Measurements from ENCODE around the gene C20orf173. TPM values are rescaled to one million over a fixed set of nuclear protein-coding genes. Genes with fewer than 3 reads are reported as not detected.

C20orf173 gene
- polyA plus RNA-seq, 4 donors, result not detected

GRCh38 chr20:35502352-35502751, 27.1 kb downstream of the C20orf173 start:
- no peak for FAIRE-seq
- WGBS, 3 donors, result 79 to 93% (median 92%) methylated on average over 8 of the region's 8 CpGs
- Histone ChIP-seq H3K4me1 (ENCODE audit: control insufficient read depth in 3 of 3, insufficient read depth in 2 of 3, low read depth in 1 of 3, low read length in 2 of 3) (peaks cover 0 to 5% (median 0%) of the 10 kb centered on the region in 3 donors), H3K27ac (ENCODE audit: low read depth in 1 of 3, low read length in 2 of 3) (no peak overlapping the region), H3K27me3 (ENCODE audit: control insufficient read depth in 3 of 3, insufficient read depth in 3 of 3, low read length in 3 of 3) (no peaks in the 10 kb centered on the region), H3K9me3 (ENCODE audit: control insufficient read depth in 2 of 2, insufficient read depth in 1 of 2, low read depth in 1 of 2, low read length in 1 of 2) (no peaks in the 10 kb centered on the region), H3K4me3 (ENCODE audit: low read depth in 1 of 3, low read length in 3 of 3) (no peak overlapping the region), H3K36me3 (ENCODE audit: control insufficient read depth in 3 of 3, insufficient read depth in 2 of 3, low read depth in 1 of 3, low read length in 3 of 3) (peaks cover 5 to 83% (median 23%) of the 10 kb centered on the region in 3 donors)
- DNase-seq, result no peak

- no peaks in the 10 kb centered on the region for H3K4me1 ChIP-seq (ENCODE audit: control insufficient read depth in 3 of 3, insufficient read depth in 2 of 3, low read depth in 1 of 3, low read length in 2 of 3)
- H3K27ac ChIP-seq (ENCODE audit: low read depth in 1 of 3, low read length in 2 of 3), result no peak overlapping the region
- H3K27me3 ChIP-seq (ENCODE audit: control insufficient read depth in 3 of 3, insufficient read depth in 3 of 3, low read length in 3 of 3), result no peaks in the 10 kb centered on the region
- no peak for DNase-seq
- no peak for FAIRE-seq
- no peaks in the 10 kb centered on the region for H3K9me3 ChIP-seq (ENCODE audit: control insufficient read depth in 2 of 2, insufficient read depth in 1 of 2, low read depth in 1 of 2, low read length in 1 of 2)
- no peak overlapping the region for H3K4me3 ChIP-seq (ENCODE audit: low read depth in 1 of 3, low read length in 3 of 3)
- H3K36me3 ChIP-seq (ENCODE audit: control insufficient read depth in 3 of 3, insufficient read depth in 2 of 3, low read depth in 1 of 3, low read length in 3 of 3), result peaks cover 16 to 82% (median 31%) of the 10 kb centered on the region in 3 donors
- 87 to 95% (median 89%) methylated on average over 1 of the region's 1 CpG for WGBS, 3 donors
Measured at GRCh38 chr20:35499271-35499670, 30.2 kb downstream of the C20orf173 start.

- Histone ChIP-seq H3K36me3 (ENCODE audit: control insufficient read depth in 3 of 3, insufficient read depth in 2 of 3, low read depth in 1 of 3, low read length in 3 of 3) (peaks cover 21 to 80% (median 35%) of the 10 kb centered on the region in 3 donors), H3K4me1 (ENCODE audit: control insufficient read depth in 3 of 3, insufficient read depth in 2 of 3, low read depth in 1 of 3, low read length in 2 of 3) (no peaks in the 10 kb centered on the region), H3K9me3 (ENCODE audit: control insufficient read depth in 2 of 2, insufficient read depth in 1 of 2, low read depth in 1 of 2, low read length in 1 of 2) (no peaks in the 10 kb centered on the region), H3K4me3 (ENCODE audit: low read depth in 1 of 3, low read length in 3 of 3) (no peak overlapping the region), H3K27me3 (ENCODE audit: control insufficient read depth in 3 of 3, insufficient read depth in 3 of 3, low read length in 3 of 3) (no peaks in the 10 kb centered on the region), H3K27ac (ENCODE audit: low read depth in 1 of 3, low read length in 2 of 3) (no peak overlapping the region)
- FAIRE-seq (no peak), DNase-seq (no peak)
- 82 to 96% (median 89%) methylated on average over 9 of the region's 9 CpGs for WGBS, 3 donors
Measured at GRCh38 chr20:35497780-35498189, 31.7 kb downstream of the C20orf173 start.

- FAIRE-seq, result no peak
Measured at GRCh38 chr20:35497320-35497719, 32.1 kb downstream of the C20orf173 start.

GRCh38 chr20:35496481-35496880, 33.0 kb downstream of the C20orf173 start:
- FAIRE-seq, result no peak
- peaks cover 21 to 74% (median 28%) of the 10 kb centered on the region in 3 donors for H3K36me3 ChIP-seq (ENCODE audit: control insufficient read depth in 3 of 3, insufficient read depth in 2 of 3, low read depth in 1 of 3, low read length in 3 of 3)
- H3K27ac ChIP-seq (ENCODE audit: low read depth in 1 of 3, low read length in 2 of 3), result no peak overlapping the region
- peaks cover 0 to 2% (median 0%) of the 10 kb centered on the region in 3 donors for H3K4me1 ChIP-seq (ENCODE audit: control insufficient read depth in 3 of 3, insufficient read depth in 2 of 3, low read depth in 1 of 3, low read length in 2 of 3)
- no peak overlapping the region for H3K4me3 ChIP-seq (ENCODE audit: low read depth in 1 of 3, low read length in 3 of 3)
- H3K27me3 ChIP-seq (ENCODE audit: control insufficient read depth in 3 of 3, insufficient read depth in 3 of 3, low read length in 3 of 3), result no peaks in the 10 kb centered on the region
- H3K9me3 ChIP-seq (ENCODE audit: control insufficient read depth in 2 of 2, insufficient read depth in 1 of 2, low read depth in 1 of 2, low read length in 1 of 2), result no peaks in the 10 kb centered on the region
- DNase-seq, result no peak
- 97 to 100% (median 98%) methylated on average over 3 of the region's 3 CpGs for WGBS, 3 donors

More at GRCh38 chr20:35497320-35497719, 32.1 kb downstream of the C20orf173 start:
- Histone ChIP-seq H3K27me3 (ENCODE audit: control insufficient read depth in 3 of 3, insufficient read depth in 3 of 3, low read length in 3 of 3) (no peaks in the 10 kb centered on the region), H3K4me3 (ENCODE audit: low read depth in 1 of 3, low read length in 3 of 3) (no peak overlapping the region), H3K9me3 (ENCODE audit: control insufficient read depth in 2 of 2, insufficient read depth in 1 of 2, low read depth in 1 of 2, low read length in 1 of 2) (no peaks in the 10 kb centered on the region), H3K4me1 (ENCODE audit: control insufficient read depth in 3 of 3, insufficient read depth in 2 of 3, low read depth in 1 of 3, low read length in 2 of 3) (peaks cover 0 to 1% (median 0%) of the 10 kb centered on the region in 3 donors), H3K36me3 (ENCODE audit: control insufficient read depth in 3 of 3, insufficient read depth in 2 of 3, low read depth in 1 of 3, low read length in 3 of 3) (peaks cover 21 to 80% (median 33%) of the 10 kb centered on the region in 3 donors), H3K27ac (ENCODE audit: low read depth in 1 of 3, low read length in 2 of 3) (peak overlapping the region in 1 of 3 donors; percentile 53)
- DNase-seq, result no peak
- 91 to 100% (median 98%) methylated on average over 5 of the region's 5 CpGs for WGBS, 3 donors

GRCh38 chr20:35492352-35492751, 37.1 kb downstream of the C20orf173 start:
- no peak overlapping the region for H3K27ac ChIP-seq (ENCODE audit: low read depth in 1 of 3, low read length in 2 of 3)
- no peaks in the 10 kb centered on the region for H3K9me3 ChIP-seq (ENCODE audit: control insufficient read depth in 2 of 2, insufficient read depth in 1 of 2, low read depth in 1 of 2, low read length in 1 of 2)
- FAIRE-seq (no peak), DNase-seq (no peak)
- H3K27me3 ChIP-seq (ENCODE audit: control insufficient read depth in 3 of 3, insufficient read depth in 3 of 3, low read length in 3 of 3), result no peaks in the 10 kb centered on the region
- 96 to 99% (median 97%) methylated on average over 6 of the region's 6 CpGs for WGBS, 3 donors
- H3K4me3 ChIP-seq (ENCODE audit: low read depth in 1 of 3, low read length in 3 of 3), result no peak overlapping the region
- peaks cover 0 to 2% (median 0%) of the 10 kb centered on the region in 3 donors for H3K4me1 ChIP-seq (ENCODE audit: control insufficient read depth in 3 of 3, insufficient read depth in 2 of 3, low read depth in 1 of 3, low read length in 2 of 3)
- peaks cover 14 to 74% (median 21%) of the 10 kb centered on the region in 3 donors for H3K36me3 ChIP-seq (ENCODE audit: control insufficient read depth in 3 of 3, insufficient read depth in 2 of 3, low read depth in 1 of 3, low read length in 3 of 3)

- no peak overlapping the region for H3K27ac ChIP-seq (ENCODE audit: low read depth in 1 of 3, low read length in 2 of 3)
- FAIRE-seq (no peak), DNase-seq (peak in 1 of 2 donors; percentile 28)
- H3K36me3 ChIP-seq (ENCODE audit: control insufficient read depth in 3 of 3, insufficient read depth in 2 of 3, low read depth in 1 of 3, low read length in 3 of 3), result peaks cover 14 to 74% (median 18%) of the 10 kb centered on the region in 3 donors
- WGBS, 3 donors, result 76 to 90% (median 87%) methylated on average over 5 of the region's 5 CpGs
- no peaks in the 10 kb centered on the region for H3K27me3 ChIP-seq (ENCODE audit: control insufficient read depth in 3 of 3, insufficient read depth in 3 of 3, low read length in 3 of 3)
- H3K4me1 ChIP-seq (ENCODE audit: control insufficient read depth in 3 of 3, insufficient read depth in 2 of 3, low read depth in 1 of 3, low read length in 2 of 3), result peaks cover 0 to 2% (median 0%) of the 10 kb centered on the region in 3 donors
- no peak overlapping the region for H3K4me3 ChIP-seq (ENCODE audit: low read depth in 1 of 3, low read length in 3 of 3)
- H3K9me3 ChIP-seq (ENCODE audit: control insufficient read depth in 2 of 2, insufficient read depth in 1 of 2, low read depth in 1 of 2, low read length in 1 of 2), result no peaks in the 10 kb centered on the region
Measured at GRCh38 chr20:35491823-35492222, 37.6 kb downstream of the C20orf173 start.

- DNase-seq, result peak in 1 of 2 donors; percentile 42
- no peak for FAIRE-seq
- H3K9me3 ChIP-seq (ENCODE audit: control insufficient read depth in 2 of 2, insufficient read depth in 1 of 2, low read depth in 1 of 2, low read length in 1 of 2), result no peaks in the 10 kb centered on the region
Measured at GRCh38 chr20:35490736-35491181, 38.7 kb downstream of the C20orf173 start.

GRCh38 chr20:35489717-35490116, 39.7 kb downstream of the C20orf173 start:
- Histone ChIP-seq H3K27ac (ENCODE audit: low read depth in 1 of 3, low read length in 2 of 3) (no peak overlapping the region), H3K27me3 (ENCODE audit: control insufficient read depth in 3 of 3, insufficient read depth in 3 of 3, low read length in 3 of 3) (no peaks in the 10 kb centered on the region), H3K36me3 (ENCODE audit: control insufficient read depth in 3 of 3, insufficient read depth in 2 of 3, low read depth in 1 of 3, low read length in 3 of 3) (peaks cover 10 to 73% (median 14%) of the 10 kb centered on the region in 3 donors), H3K4me3 (ENCODE audit: low read depth in 1 of 3, low read length in 3 of 3) (no peak overlapping the region), H3K9me3 (ENCODE audit: control insufficient read depth in 2 of 2, insufficient read depth in 1 of 2, low read depth in 1 of 2, low read length in 1 of 2) (no peaks in the 10 kb centered on the region), H3K4me1 (ENCODE audit: control insufficient read depth in 3 of 3, insufficient read depth in 2 of 3, low read depth in 1 of 3, low read length in 2 of 3) (peaks cover 0 to 2% (median 0%) of the 10 kb centered on the region in 3 donors)
- WGBS, 3 donors, result 76 to 97% (median 87%) methylated on average over 5 of the region's 5 CpGs
- DNase-seq (no peak), FAIRE-seq (no peak)

More at GRCh38 chr20:35490736-35491181, 38.7 kb downstream of the C20orf173 start:
- 72 to 86% (median 76%) methylated on average over 6 of the region's 6 CpGs for WGBS, 3 donors
- Histone ChIP-seq H3K27me3 (ENCODE audit: control insufficient read depth in 3 of 3, insufficient read depth in 3 of 3, low read length in 3 of 3) (no peaks in the 10 kb centered on the region), H3K4me1 (ENCODE audit: control insufficient read depth in 3 of 3, insufficient read depth in 2 of 3, low read depth in 1 of 3, low read length in 2 of 3) (peaks cover 0 to 2% (median 0%) of the 10 kb centered on the region in 3 donors), H3K36me3 (ENCODE audit: control insufficient read depth in 3 of 3, insufficient read depth in 2 of 3, low read depth in 1 of 3, low read length in 3 of 3) (peaks cover 14 to 73% (median 18%) of the 10 kb centered on the region in 3 donors), H3K4me3 (ENCODE audit: low read depth in 1 of 3, low read length in 3 of 3) (peak overlapping the region; percentile 12 to 43 (median 30)), H3K27ac (ENCODE audit: low read depth in 1 of 3, low read length in 2 of 3) (peak overlapping the region in 2 of 3 donors; percentile 2 to 67)

Measured in small intestine (tissue), 7 donors.